GM12878 (cell line): ENCODE data around the gene RBMXL2.

Source experiments
- CTCF ChIP-seq, 3 experiments: IDR thresholded peaks in 2 of 3; conservative IDR thresholded peaks in 1 of 3; 2 replicates each; pipeline ENCODE4 v1.5.1; 2011; ENCODE audit warnings: low read depth in 3 of 3, low read length in 3 of 3, mild to moderate bottlenecking in 3 of 3, control low read depth in 2 of 3, moderate library complexity in 2 of 3, inconsistent platforms in 1 of 3, mixed read lengths in 1 of 3; ENCODE audit not compliant: control insufficient read depth in 2 of 3, insufficient read depth in 1 of 3; ENCODE audit errors: extremely low read depth in 1 of 3
- KAT2A ChIP-seq: conservative IDR thresholded peaks from 2 replicates; pipeline ENCODE4 v1.6.1; 2011; ENCODE audit warnings: low read depth, low read length; ENCODE audit not compliant: control insufficient read depth
- MAX ChIP-seq: IDR thresholded peaks from 2 replicates; pipeline ENCODE4 v1.6.1; 2012; ENCODE audit warnings: low read depth, low read length, improper control_type of control experiment
- POLR2A ChIP-seq: IDR thresholded peaks from 2 replicates; pipeline ENCODE4 v1.6.1; 2011; ENCODE audit warnings: low read depth, mild to moderate bottlenecking, low read length
- SUZ12 ChIP-seq: fragments of 200-600 bp; sonication (generic); IDR thresholded peaks from one replicate; pipeline ENCODE4 v1.6.1; 2018; ENCODE audit warnings: antibody characterized with exemption, mild to moderate bottlenecking; ENCODE audit not compliant: unreplicated experiment
- TARDBP ChIP-seq: IDR thresholded peaks from 2 replicates; pipeline ENCODE4 v1.6.1; 2016; ENCODE audit warnings: borderline replicate concordance
- TCF12 ChIP-seq: IDR thresholded peaks from 2 replicates; pipeline ENCODE4 v1.6.1; 2011; ENCODE audit warnings: low read depth, mild to moderate bottlenecking, low read length
- TCF3 ChIP-seq: IDR thresholded peaks from 2 replicates; pipeline ENCODE4 v1.6.1; 2012; ENCODE audit warnings: low read depth, mild to moderate bottlenecking, low read length, borderline replicate concordance; ENCODE audit not compliant: insufficient read depth
- TF ChIP-seq, protein P1 (sequence below): IDR thresholded peaks from 2 replicates; pipeline ENCODE4 v1.6.1; 2012; ENCODE audit warnings: low read length, inconsistent platforms

DNA sequence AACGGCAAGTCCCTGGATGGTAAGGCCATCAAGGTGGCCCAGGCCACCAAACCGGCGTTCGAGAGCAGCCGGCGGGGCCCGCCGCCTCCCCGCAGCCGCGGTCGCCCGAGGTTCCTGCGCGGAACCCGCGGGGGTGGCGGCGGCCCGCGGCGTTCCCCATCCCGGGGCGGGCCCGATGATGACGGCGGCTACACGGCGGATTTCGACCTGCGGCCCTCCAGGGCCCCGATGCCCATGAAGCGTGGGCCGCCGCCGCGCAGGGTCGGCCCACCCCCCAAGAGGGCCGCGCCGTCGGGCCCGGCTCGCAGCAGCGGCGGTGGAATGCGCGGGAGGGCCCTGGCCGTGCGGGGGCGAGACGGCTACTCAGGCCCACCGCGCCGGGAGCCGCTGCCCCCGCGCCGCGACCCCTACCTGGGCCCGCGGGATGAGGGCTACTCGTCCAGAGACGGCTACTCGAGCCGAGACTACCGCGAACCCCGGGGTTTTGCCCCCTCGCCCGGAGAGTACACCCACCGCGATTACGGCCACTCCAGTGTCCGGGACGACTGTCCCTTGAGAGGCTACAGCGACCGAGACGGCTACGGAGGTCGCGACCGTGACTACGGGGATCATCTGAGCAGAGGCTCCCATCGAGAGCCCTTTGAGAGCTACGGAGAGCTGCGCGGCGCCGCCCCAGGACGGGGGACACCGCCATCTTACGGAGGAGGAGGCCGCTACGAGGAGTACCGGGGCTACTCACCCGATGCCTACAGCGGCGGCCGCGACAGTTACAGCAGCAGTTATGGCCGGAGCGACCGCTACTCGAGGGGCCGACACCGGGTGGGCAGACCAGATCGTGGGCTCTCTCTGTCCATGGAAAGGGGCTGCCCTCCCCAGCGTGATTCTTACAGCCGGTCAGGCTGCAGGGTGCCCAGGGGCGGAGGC lies 792 bp downstream of the RBMXL2 start:
- TF ChIP-seq KAT2A, result no peak
- TF ChIP-seq CTCF (IDR thresholded peaks at IDR 0.05 in 2 of 3, conservative IDR thresholded peaks at IDR 0.05 in 1 of 3; ENCODE audit: control insufficient read depth in 2 of 3, extremely low read depth in 1 of 3, insufficient read depth in 1 of 3, low read depth in 3 of 3, low read length in 3 of 3), result no peak
- no peak for TF ChIP-seq TCF3
- no peak for TF ChIP-seq TCF12
- no peak for TF ChIP-seq TARDBP
- TF ChIP-seq, protein P1, sequence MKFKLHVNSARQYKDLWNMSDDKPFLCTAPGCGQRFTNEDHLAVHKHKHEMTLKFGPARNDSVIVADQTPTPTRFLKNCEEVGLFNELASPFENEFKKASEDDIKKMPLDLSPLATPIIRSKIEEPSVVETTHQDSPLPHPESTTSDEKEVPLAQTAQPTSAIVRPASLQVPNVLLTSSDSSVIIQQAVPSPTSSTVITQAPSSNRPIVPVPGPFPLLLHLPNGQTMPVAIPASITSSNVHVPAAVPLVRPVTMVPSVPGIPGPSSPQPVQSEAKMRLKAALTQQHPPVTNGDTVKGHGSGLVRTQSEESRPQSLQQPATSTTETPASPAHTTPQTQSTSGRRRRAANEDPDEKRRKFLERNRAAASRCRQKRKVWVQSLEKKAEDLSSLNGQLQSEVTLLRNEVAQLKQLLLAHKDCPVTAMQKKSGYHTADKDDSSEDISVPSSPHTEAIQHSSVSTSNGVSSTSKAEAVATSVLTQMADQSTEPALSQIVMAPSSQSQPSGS, result no peak
- TF ChIP-seq MAX, result no peak
- TF ChIP-seq POLR2A, result no peak
- TF ChIP-seq SUZ12, result no peak
